Measurements from ENCODE around the gene GRK1. TPM values are rescaled to one million over a fixed set of nuclear protein-coding genes. Genes with fewer than 3 reads are reported as not detected.

GRK1 gene
- total RNA-seq, 1 experiment from 2014 or later, result not detected

GRCh38 chr13:113628291-113629270 lies 38.4 kb upstream of the GRK1 start:
- Histone ChIP-seq H3K27ac (no peak overlapping the region), H3K27me3 (no peaks in the 10 kb centered on the region), H3K4me1 (no peaks in the 10 kb centered on the region), H3K4me3 (no peak overlapping the region), H3K36me3 (peaks cover 38% of the 10 kb centered on the region), H3K9me3 (replicated peaks) (no peaks in the 10 kb centered on the region)
- DNase-seq, result no peak

- H3K4me3 ChIP-seq, result no peak overlapping the region
- H3K27ac ChIP-seq, result no peak overlapping the region
- no peak for DNase-seq
- H3K27me3 ChIP-seq, result no peaks in the 10 kb centered on the region
- H3K4me1 ChIP-seq, result no peaks in the 10 kb centered on the region
- peaks cover 44% of the 10 kb centered on the region for H3K36me3 ChIP-seq
- H3K9me3 ChIP-seq (replicated peaks), result no peaks in the 10 kb centered on the region
Observed at GRCh38 chr13:113629866-113630265, 37.2 kb upstream of the GRK1 start.

DNA sequence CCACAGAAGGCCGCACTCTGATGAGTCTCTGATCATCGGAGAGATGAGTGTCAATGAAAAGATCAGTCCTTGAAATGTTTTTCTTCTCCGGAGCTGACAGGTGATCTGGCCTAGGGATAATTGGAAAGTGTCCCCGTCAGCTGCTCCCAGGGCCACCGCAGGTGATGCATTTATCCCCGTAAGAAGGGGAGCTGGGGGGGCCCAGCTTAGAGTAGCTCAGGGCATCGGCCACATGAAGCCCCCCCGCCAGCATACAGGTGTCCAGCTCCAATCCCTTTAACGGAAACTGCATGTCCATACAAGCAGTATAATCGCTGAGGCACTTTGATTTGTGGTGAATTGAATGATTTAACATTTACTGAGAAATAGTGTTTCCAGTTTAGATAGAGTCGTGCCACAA lies 36.7 kb upstream of the GRK1 start:
- DNase-seq, result no peak
- Histone ChIP-seq H3K4me3 (no peak overlapping the region), H3K27me3 (no peaks in the 10 kb centered on the region), H3K4me1 (no peaks in the 10 kb centered on the region), H3K9me3 (replicated peaks) (no peaks in the 10 kb centered on the region), H3K27ac (no peak overlapping the region), H3K36me3 (peaks cover 44% of the 10 kb centered on the region)

DNA sequence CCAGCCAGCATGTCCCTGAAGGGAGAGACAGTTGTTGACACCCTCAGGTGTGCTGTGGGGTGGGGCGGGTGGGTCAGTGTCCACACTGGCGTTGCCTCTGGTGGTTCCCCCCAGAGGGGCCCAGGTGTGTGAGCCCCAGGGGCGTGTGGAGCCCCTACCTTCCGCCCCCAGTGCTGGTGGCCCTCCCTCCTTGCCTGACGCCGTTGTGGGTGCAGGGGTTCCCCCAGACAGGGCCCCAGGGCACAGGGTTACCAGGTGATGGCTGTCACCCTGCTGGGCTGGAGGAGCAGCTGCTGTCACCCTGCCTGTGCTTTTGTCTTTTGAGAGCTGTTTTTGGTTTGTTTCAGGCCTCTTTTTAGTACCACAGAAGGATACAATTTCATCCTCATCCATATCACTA lies 36.2 kb upstream of the GRK1 start:
- Histone ChIP-seq H3K9me3 (replicated peaks) (no peaks in the 10 kb centered on the region), H3K36me3 (peaks cover 47% of the 10 kb centered on the region), H3K27me3 (no peaks in the 10 kb centered on the region), H3K4me3 (no peak overlapping the region), H3K27ac (no peak overlapping the region), H3K4me1 (no peaks in the 10 kb centered on the region)
- DNase-seq, result no peak

DNA sequence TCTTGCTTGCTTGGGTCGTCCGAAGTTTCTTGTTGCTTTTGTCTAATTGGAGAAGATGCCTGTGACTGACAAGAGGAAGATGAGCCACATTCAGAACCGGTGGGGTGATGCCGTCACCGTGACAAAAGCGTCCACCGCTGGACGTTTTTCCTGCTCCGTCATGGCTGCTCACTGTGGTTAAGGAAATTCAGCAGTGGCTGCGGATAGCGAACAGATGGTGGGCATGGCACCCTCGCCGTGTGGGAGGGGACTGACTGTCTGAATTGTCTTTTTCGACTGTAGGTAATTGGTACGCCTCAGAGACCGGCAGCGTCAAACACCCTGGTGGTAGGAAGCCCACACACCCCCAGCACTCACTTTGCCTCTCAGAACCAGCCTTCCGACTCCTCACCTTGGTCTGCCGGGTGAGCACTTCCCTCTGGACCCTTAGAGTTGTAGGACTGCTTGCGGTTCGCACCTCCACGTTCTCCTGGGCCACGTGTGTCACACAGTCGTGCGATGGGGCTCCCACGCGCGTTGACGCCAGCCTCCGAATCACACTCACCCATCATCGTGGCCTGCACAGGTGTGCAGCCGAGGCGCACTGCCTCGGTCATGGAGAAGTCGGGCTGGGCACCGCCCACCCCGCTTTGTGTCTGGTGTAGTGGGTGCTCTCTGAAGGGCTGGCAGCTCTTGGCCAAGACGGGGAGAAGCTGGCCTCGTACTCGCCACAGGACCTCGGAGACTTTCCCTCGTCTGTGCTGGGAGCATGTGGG lies 35.5 kb upstream of the GRK1 start:
- H3K36me3 ChIP-seq, result peaks cover 53% of the 10 kb centered on the region
- H3K9me3 ChIP-seq (replicated peaks), result no peaks in the 10 kb centered on the region
- DNase-seq, result no peak
- H3K27me3 ChIP-seq, result no peaks in the 10 kb centered on the region
- no peak overlapping the region for H3K4me3 ChIP-seq
- no peak overlapping the region for H3K27ac ChIP-seq
- no peaks in the 10 kb centered on the region for H3K4me1 ChIP-seq

DNA sequence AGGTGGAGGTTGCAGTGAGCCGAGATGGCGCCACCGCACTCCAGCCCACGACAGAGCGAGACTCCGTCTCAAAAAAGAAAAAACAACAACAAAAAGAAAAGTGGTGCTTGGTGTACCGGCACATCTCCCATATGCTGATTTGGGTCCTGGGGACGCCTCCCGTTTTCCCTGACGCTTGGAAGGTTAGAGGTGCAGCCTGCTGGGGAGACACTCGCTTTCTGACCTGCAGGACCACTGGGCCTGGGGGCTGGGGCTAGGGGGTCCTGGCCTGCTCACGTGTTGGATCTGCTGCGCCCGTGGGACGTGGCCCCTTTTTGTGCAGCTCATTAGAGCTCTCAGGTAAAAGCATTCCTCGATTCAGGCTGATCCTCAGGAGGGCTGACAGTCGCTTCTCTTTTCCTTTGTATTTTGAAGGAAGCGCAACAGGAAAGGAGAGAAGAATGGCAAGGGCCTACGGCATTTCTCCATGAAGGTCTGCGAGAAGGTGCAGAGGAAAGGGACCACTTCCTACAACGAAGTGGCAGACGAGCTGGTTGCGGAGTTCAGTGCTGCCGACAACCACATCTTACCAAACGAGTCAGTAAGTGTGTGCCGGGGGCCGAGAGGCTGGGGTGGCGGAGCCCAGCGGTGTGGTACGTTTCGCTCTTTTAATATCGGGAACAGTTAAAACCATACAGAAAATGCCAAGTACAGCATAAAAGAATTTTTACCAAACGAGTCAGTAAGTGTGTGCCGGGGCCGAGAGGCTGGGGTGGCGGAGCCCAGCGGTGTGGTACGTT lies 34.1 kb upstream of the GRK1 start:
- Histone ChIP-seq H3K27me3 (no peaks in the 10 kb centered on the region), H3K4me3 (no peak overlapping the region), H3K4me1 (no peaks in the 10 kb centered on the region), H3K36me3 (peaks cover 57% of the 10 kb centered on the region), H3K27ac (no peak overlapping the region), H3K9me3 (replicated peaks) (no peaks in the 10 kb centered on the region)
- DNase-seq, result no peak

DNA sequence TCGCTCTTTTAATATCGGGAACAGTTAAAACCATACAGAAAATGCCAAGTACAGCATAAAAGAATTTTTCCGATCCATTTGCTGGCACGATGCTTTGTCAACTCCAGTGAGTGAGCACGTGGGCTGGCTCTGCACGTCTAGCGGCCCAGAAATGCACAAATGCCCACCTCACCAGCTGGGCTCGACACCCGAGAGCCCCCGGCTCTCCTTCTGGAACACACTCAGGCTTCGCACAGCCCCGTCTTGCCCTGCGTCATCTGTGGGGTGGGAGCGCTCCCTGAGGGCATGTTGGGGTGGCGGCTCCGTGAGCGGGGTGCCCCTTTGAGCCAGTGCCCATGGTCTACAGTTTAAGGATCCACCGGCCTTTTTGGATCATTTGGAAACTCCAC lies 33.5 kb upstream of the GRK1 start:
- Histone ChIP-seq H3K27ac (no peak overlapping the region), H3K9me3 (replicated peaks) (no peaks in the 10 kb centered on the region), H3K4me3 (no peak overlapping the region), H3K36me3 (peaks cover 59% of the 10 kb centered on the region), H3K27me3 (no peaks in the 10 kb centered on the region), H3K4me1 (no peaks in the 10 kb centered on the region)
- DNase-seq, result no peak

- no peak for DNase-seq
- no peaks in the 10 kb centered on the region for H3K27me3 ChIP-seq
- H3K4me1 ChIP-seq, result no peaks in the 10 kb centered on the region
- H3K9me3 ChIP-seq (replicated peaks), result no peaks in the 10 kb centered on the region
- H3K36me3 ChIP-seq, result peaks cover 67% of the 10 kb centered on the region
- no peak overlapping the region for H3K27ac ChIP-seq
- no peak overlapping the region for H3K4me3 ChIP-seq
Observed at GRCh38 chr13:113634279-113635047, 32.6 kb upstream of the GRK1 start.

GRCh38 chr13:113635048-113635420 lies 32.0 kb upstream of the GRK1 start:
- H3K4me3 ChIP-seq, result no peak overlapping the region
- H3K9me3 ChIP-seq (replicated peaks), result no peaks in the 10 kb centered on the region
- no peak for DNase-seq
- H3K27ac ChIP-seq, result no peak overlapping the region
- no peaks in the 10 kb centered on the region for H3K4me1 ChIP-seq
- H3K36me3 ChIP-seq, result peaks cover 70% of the 10 kb centered on the region
- no peaks in the 10 kb centered on the region for H3K27me3 ChIP-seq

GRCh38 chr13:113635709-113636108 lies 31.3 kb upstream of the GRK1 start:
- H3K4me3 ChIP-seq, result no peak overlapping the region
- peaks cover 68% of the 10 kb centered on the region for H3K36me3 ChIP-seq
- no peaks in the 10 kb centered on the region for H3K9me3 ChIP-seq (replicated peaks)
- H3K4me1 ChIP-seq, result no peaks in the 10 kb centered on the region
- no peak for DNase-seq
- no peaks in the 10 kb centered on the region for H3K27me3 ChIP-seq
- H3K27ac ChIP-seq, result no peak overlapping the region

GRCh38 chr13:113636266-113636963 lies 30.6 kb upstream of the GRK1 start:
- H3K4me3 ChIP-seq, result no peak overlapping the region
- peaks cover 75% of the 10 kb centered on the region for H3K36me3 ChIP-seq

DNA sequence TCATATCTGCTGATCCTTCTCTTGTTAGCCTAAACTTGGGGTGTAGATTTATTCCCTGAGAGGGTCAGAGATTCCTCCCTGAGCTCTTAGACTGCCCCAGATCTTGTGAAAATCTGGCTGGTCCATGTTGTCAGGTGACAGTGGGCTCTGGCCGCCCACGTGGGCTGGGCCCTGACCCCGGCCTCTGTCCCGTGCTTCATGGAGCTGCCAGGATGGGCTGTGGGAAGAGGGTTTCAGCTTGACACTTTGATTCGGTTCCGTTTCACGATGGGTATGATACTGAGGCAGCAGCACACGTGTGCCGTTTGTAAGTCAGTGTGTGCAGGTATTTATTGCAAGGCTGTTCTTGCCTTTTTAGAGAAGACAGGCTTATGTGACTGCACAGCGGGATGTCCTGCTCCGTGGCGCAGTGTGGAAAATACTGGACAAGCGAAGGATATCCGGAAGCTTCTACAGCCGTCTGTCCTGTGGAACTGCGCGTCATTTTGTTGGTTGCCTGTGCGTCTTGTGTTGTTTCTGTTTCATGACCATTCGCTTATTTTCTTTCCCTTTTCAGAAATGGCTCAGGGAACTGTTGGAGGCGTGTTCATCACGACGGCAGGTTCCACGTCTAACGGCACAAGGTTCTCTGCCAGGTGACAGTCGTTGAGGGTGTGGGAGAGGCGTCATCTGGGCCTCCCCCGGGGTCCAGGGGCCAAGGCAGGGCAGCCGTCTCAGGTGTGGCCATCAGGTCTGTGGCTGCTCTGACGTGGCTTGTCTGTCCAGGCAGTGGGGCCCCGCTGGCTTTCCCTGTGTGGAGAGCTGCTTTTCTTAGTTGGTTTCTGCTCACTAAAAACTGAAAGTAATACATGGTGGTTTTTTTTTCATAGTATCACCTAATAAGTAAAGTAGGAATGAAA lies 29.5 kb upstream of the GRK1 start:
- H3K4me1 ChIP-seq, result no peaks in the 10 kb centered on the region
- peaks cover 75% of the 10 kb centered on the region for H3K36me3 ChIP-seq
- H3K27ac ChIP-seq, result no peak overlapping the region
- H3K4me3 ChIP-seq, result no peak overlapping the region
- no peaks in the 10 kb centered on the region for H3K27me3 ChIP-seq
- DNase-seq, result no peak
- no peaks in the 10 kb centered on the region for H3K9me3 ChIP-seq (replicated peaks)

More at GRCh38 chr13:113636266-113636963, 30.6 kb upstream of the GRK1 start:
- Histone ChIP-seq H3K27ac (no peak overlapping the region), H3K4me1 (no peaks in the 10 kb centered on the region), H3K9me3 (replicated peaks) (no peaks in the 10 kb centered on the region), H3K27me3 (no peaks in the 10 kb centered on the region)
- DNase-seq, result no peak

DNA sequence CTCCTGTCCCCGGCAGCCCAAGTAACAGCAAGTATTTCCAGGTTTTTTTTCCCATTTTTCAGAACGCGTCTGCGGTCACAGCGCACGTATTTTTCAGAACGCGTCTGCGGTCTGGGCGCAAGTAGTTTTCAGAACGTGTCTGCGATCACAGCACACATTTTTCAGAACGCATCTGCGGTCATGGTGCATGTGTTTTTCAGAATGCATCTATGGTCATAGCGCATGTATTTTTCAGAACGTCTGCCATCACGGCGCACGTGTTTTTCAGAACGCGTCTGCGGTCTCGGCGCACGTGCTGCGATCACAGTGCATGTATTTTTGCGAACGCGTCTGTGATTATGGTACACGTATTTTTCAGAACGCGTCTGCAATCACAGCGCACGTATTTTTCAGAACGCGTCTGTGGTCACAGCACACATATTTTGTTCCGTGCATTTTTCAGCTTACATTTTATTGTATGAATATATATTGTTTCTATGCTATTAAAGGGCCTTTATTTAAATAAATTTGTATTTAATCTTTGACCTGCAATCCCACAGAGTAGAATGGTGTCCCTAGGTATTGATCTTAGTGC lies 28.8 kb upstream of the GRK1 start:
- H3K4me1 ChIP-seq, result no peaks in the 10 kb centered on the region
- H3K27me3 ChIP-seq, result no peaks in the 10 kb centered on the region
- no peaks in the 10 kb centered on the region; the same call in 1 of the 2 replicates for H3K9me3 ChIP-seq (replicated peaks)
- peaks cover 75% of the 10 kb centered on the region for H3K36me3 ChIP-seq
- H3K27ac ChIP-seq, result no peak overlapping the region
- no peak overlapping the region for H3K4me3 ChIP-seq
- DNase-seq, result no peak
